Endodermal cell (in vitro differentiated cells): ENCODE results near the gene PCNX1. TPM values are rescaled to one million over a fixed set of nuclear protein-coding genes. Genes with fewer than 3 reads are reported as not detected.
A peak's percentile ranks its signal among the peaks of the same experiment; 100 is the strongest.

Experiments used
- DNase-seq: peaks from one replicate; pipeline ENCODE4 v3.0.0-alpha.2; 2017
- H3K27ac ChIP-seq: 2 replicates; pipeline ENCODE4 v1.5.1; 2013; ENCODE audit warnings: mild to moderate bottlenecking, low read depth, low read length, moderate library complexity
- H3K27me3 ChIP-seq: 2 replicates; pipeline ENCODE4 v1.6.1; 2013; ENCODE audit warnings: mild to moderate bottlenecking, low read length, moderate library complexity; ENCODE audit not compliant: insufficient read depth, control insufficient read depth, poor library complexity, severe bottlenecking
- H3K36me3 ChIP-seq: 2 replicates; pipeline ENCODE4 v1.7.0; 2013; ENCODE audit warnings: mild to moderate bottlenecking, low read length, moderate library complexity; ENCODE audit not compliant: control insufficient read depth, insufficient read depth
- H3K4me1 ChIP-seq: one replicate; pipeline ENCODE4 v1.7.0; 2013; ENCODE audit warnings: low read length; ENCODE audit not compliant: control insufficient read depth, insufficient read depth
- H3K4me3 ChIP-seq: 2 replicates; pipeline ENCODE4 v1.5.1; 2013; ENCODE audit warnings: mild to moderate bottlenecking, low read length, moderate library complexity
- H3K9ac ChIP-seq: 2 replicates; pipeline ENCODE4 v1.6.1; 2013; ENCODE audit warnings: mild to moderate bottlenecking, low read length, moderate library complexity; ENCODE audit not compliant: poor library complexity, severe bottlenecking; ENCODE audit errors: extremely low read depth
- H3K9me3 ChIP-seq: 2 replicates; pipeline ENCODE4 v1.6.1; 2013; ENCODE audit warnings: mild to moderate bottlenecking, low read length, moderate library complexity; ENCODE audit not compliant: control insufficient read depth
- H3K27ac Mint-ChIP-seq: 2 replicates; pipeline ENCODE4 v1.8.0; 2020; ENCODE audit warnings: mixed read lengths
- H3K27me3 Mint-ChIP-seq: 2 replicates; pipeline ENCODE4 v1.8.0; 2021; ENCODE audit warnings: mild to moderate bottlenecking, mixed read lengths; ENCODE audit not compliant: insufficient read depth
- H3K36me3 Mint-ChIP-seq: 2 replicates; pipeline ENCODE4 v1.8.0; 2020; ENCODE audit warnings: low read depth, mixed read lengths
- H3K4me1 Mint-ChIP-seq: 2 replicates; pipeline ENCODE4 v1.8.0; 2020; ENCODE audit warnings: mixed read lengths
- H3K4me3 Mint-ChIP-seq: 2 replicates; pipeline ENCODE4 v1.8.0; 2020; ENCODE audit warnings: mild to moderate bottlenecking, moderate library complexity, mixed read lengths
- H3K9me3 Mint-ChIP-seq: 2 replicates; pipeline ENCODE4 v1.8.0; 2020; ENCODE audit warnings: mild to moderate bottlenecking, mixed read lengths
- CTCF ChIP-seq: fragments of 200-600 bp; sonication (generic); conservative IDR thresholded peaks from 2 replicates; pipeline ENCODE4 v1.5.0; 2021; ENCODE audit warnings: antibody characterized with exemption, mild to moderate bottlenecking
- WGBS, 2 experiments: methylation state at CpG; one replicate each; pipeline versions ENCODE4 v1.1.5 to v1.1.7; 2013; ENCODE audit warnings: missing lambda C conversion rate in 2 of 2, mixed read lengths in 1 of 2; ENCODE audit not compliant: insufficient coverage in 1 of 2, insufficient read length in 1 of 2; 5-methylcytosine and 5-hydroxymethylcytosine counted together
- total RNA-seq, 2 donors: library from RNA; stranded (reverse); fragmentation: NEBNext Ultra II Directional in 1 of 2; extraction: Animal tissue kit (Norgen Biotek cat#: 25700) in 1 of 2; gene quantifications; 2 replicates in 1 of 2; 3 replicates in 1 of 2; pipeline ENCODE4 v1.2.1, GENCODE V29; 2021

The PCNX1 gene
- total RNA-seq, 2 donors from 2014 or later, result 68.2 TPM

- Histone ChIP-seq H3K27ac (no peak overlapping the region), H3K4me3 (no peak overlapping the region), H3K4me1 (no peaks in the 10 kb centered on the region), H3K9ac (no peak overlapping the region), H3K27me3 (no peaks in the 10 kb centered on the region), H3K9me3 (no peaks in the 10 kb centered on the region), H3K36me3 (peaks cover 57% of the 10 kb centered on the region)
- Mint-ChIP-seq H3K36me3 (peaks cover 23% of the 10 kb centered on the region), H3K4me1 (peaks cover 15% of the 10 kb centered on the region), H3K9me3 (no peaks in the 10 kb centered on the region), H3K27me3 (no peaks in the 10 kb centered on the region), H3K27ac (peak overlapping the region; percentile 22), H3K4me3 (no peak overlapping the region)
- no peak for TF ChIP-seq CTCF
- WGBS, 2 experiments, result 96 to 98% methylated on average over 5 to 6 of the region's 6 CpGs
- no peak for DNase-seq
Measured at GRCh38 chr14:70976591-70976990, 69.3 kb downstream of the PCNX1 start.

GRCh38 chr14:70981000-70981952, 74.0 kb downstream of the PCNX1 start:
- no peak overlapping the region for H3K4me3 ChIP-seq
- H3K36me3 Mint-ChIP-seq, result peaks cover 27% of the 10 kb centered on the region
- H3K27me3 Mint-ChIP-seq, result no peaks in the 10 kb centered on the region
- TF ChIP-seq CTCF, result no peak
- peaks cover 9% of the 10 kb centered on the region for H3K4me1 Mint-ChIP-seq
- H3K27ac ChIP-seq, result no peak overlapping the region
- no peaks in the 10 kb centered on the region for H3K9me3 Mint-ChIP-seq
- no peaks in the 10 kb centered on the region for H3K27me3 ChIP-seq
- H3K4me1 ChIP-seq, result no peaks in the 10 kb centered on the region
- no peak overlapping the region for H3K27ac Mint-ChIP-seq
- 97 to 100% methylated on average over 2 to 6 of the region's 6 CpGs for WGBS, 2 experiments
- peaks cover 40% of the 10 kb centered on the region for H3K36me3 ChIP-seq
- H3K9me3 ChIP-seq, result no peaks in the 10 kb centered on the region
- DNase-seq, result no peak
- H3K4me3 Mint-ChIP-seq, result no peak overlapping the region
- H3K9ac ChIP-seq, result no peak overlapping the region

- no peak overlapping the region for H3K4me3 ChIP-seq
- H3K9ac ChIP-seq, result no peak overlapping the region
- no peaks in the 10 kb centered on the region for H3K4me1 ChIP-seq
- peaks cover 37% of the 10 kb centered on the region for H3K36me3 ChIP-seq
- no peaks in the 10 kb centered on the region for H3K27me3 ChIP-seq
- Mint-ChIP-seq H3K4me3 (no peak overlapping the region), H3K36me3 (peaks cover 19% of the 10 kb centered on the region), H3K27ac (no peak overlapping the region), H3K9me3 (no peaks in the 10 kb centered on the region), H3K27me3 (no peaks in the 10 kb centered on the region), H3K4me1 (peaks cover 9% of the 10 kb centered on the region)
- no peaks in the 10 kb centered on the region for H3K9me3 ChIP-seq
- DNase-seq, result no peak
- WGBS, 2 experiments, result no CpG with 5 or more reads among the region's 1 CpG
- H3K27ac ChIP-seq, result no peak overlapping the region
- TF ChIP-seq CTCF, result no peak
Measured at GRCh38 chr14:70982200-70982599, 74.9 kb downstream of the PCNX1 start.
